ENCODE data around the gene SCAPER.
A peak's percentile ranks its signal among the peaks of the same experiment; 100 is the strongest.
"Not testable (repeated sequence)": the region's sequence is repeated elsewhere in the genome, so short reads cannot be mapped to it uniquely, and the experiment has no call there.

The SCAPER gene

GRCh38 chr15:76904461-76905012, 603 bp downstream of the SCAPER start:
- H3K9ac ChIP-seq (ENCODE audit: low read length): peak overlapping the region; percentile 52
- peak overlapping the region; percentile 83 for H3K4me3 ChIP-seq (ENCODE audit: low read depth, low read length)

GRCh38 chr15:76903251-76903681, 1.9 kb downstream of the SCAPER start:
- Histone ChIP-seq H3K4me3 (ENCODE audit: low read depth, low read length) (no peak overlapping the region), H3K36me3 (ENCODE audit: control insufficient read depth, insufficient read depth, low read length) (no peaks in the 10 kb centered on the region), H3K27me3 (ENCODE audit: control insufficient read depth, insufficient read depth, low read length) (peaks cover 20% of the 10 kb centered on the region), H3K4me1 (ENCODE audit: control insufficient read depth, insufficient read depth, low read length) (peaks cover 13% of the 10 kb centered on the region), H3K9me3 (ENCODE audit: control insufficient read depth, insufficient read depth, low read depth, low read length) (peaks cover 9% of the 10 kb centered on the region), H3K27ac (ENCODE audit: low read depth, low read length) (no peak overlapping the region), H3K9ac (ENCODE audit: low read length) (no peak overlapping the region)

More at GRCh38 chr15:76904461-76905012, 603 bp downstream of the SCAPER start:
- H3K9me3 ChIP-seq (ENCODE audit: control insufficient read depth, insufficient read depth, low read depth, low read length): no peaks in the 10 kb centered on the region
- H3K4me1 ChIP-seq (ENCODE audit: control insufficient read depth, insufficient read depth, low read length): peaks cover 13% of the 10 kb centered on the region
- H3K36me3 ChIP-seq (ENCODE audit: control insufficient read depth, insufficient read depth, low read length): no peaks in the 10 kb centered on the region
- peak overlapping the region; percentile 56 for H3K27ac ChIP-seq (ENCODE audit: low read depth, low read length)
- peaks cover 20% of the 10 kb centered on the region for H3K27me3 ChIP-seq (ENCODE audit: control insufficient read depth, insufficient read depth, low read length)

GRCh38 chr15:76901965-76902364, 3.2 kb downstream of the SCAPER start:
- no peaks in the 10 kb centered on the region for H3K36me3 ChIP-seq (ENCODE audit: control insufficient read depth, insufficient read depth, low read length)
- no peak overlapping the region for H3K27ac ChIP-seq (ENCODE audit: low read depth, low read length)
- peaks cover 20% of the 10 kb centered on the region for H3K27me3 ChIP-seq (ENCODE audit: control insufficient read depth, insufficient read depth, low read length)
- H3K4me3 ChIP-seq (ENCODE audit: low read depth, low read length): no peak overlapping the region
- H3K4me1 ChIP-seq (ENCODE audit: control insufficient read depth, insufficient read depth, low read length): peaks cover 13% of the 10 kb centered on the region
- H3K9me3 ChIP-seq (ENCODE audit: control insufficient read depth, insufficient read depth, low read depth, low read length): peaks cover 11% of the 10 kb centered on the region
- no peak overlapping the region for H3K9ac ChIP-seq (ENCODE audit: low read length)

GRCh38 chr15:76899931-76900310, 5.2 kb downstream of the SCAPER start:
- H3K27ac ChIP-seq (ENCODE audit: low read depth, low read length); H3K36me3 ChIP-seq (ENCODE audit: control insufficient read depth, insufficient read depth, low read length); H3K4me1 ChIP-seq (ENCODE audit: control insufficient read depth, insufficient read depth, low read length); H3K27me3 ChIP-seq (ENCODE audit: control insufficient read depth, insufficient read depth, low read length); H3K9ac ChIP-seq (ENCODE audit: low read length); H3K4me3 ChIP-seq (ENCODE audit: low read depth, low read length): not testable (repeated sequence)
- H3K9me3 ChIP-seq (ENCODE audit: control insufficient read depth, insufficient read depth, low read depth, low read length): peaks cover 11% of the 10 kb centered on the region

- H3K27me3 ChIP-seq (ENCODE audit: control insufficient read depth, insufficient read depth, low read length); H3K4me3 ChIP-seq (ENCODE audit: low read depth, low read length); H3K27ac ChIP-seq (ENCODE audit: low read depth, low read length); H3K36me3 ChIP-seq (ENCODE audit: control insufficient read depth, insufficient read depth, low read length); H3K4me1 ChIP-seq (ENCODE audit: control insufficient read depth, insufficient read depth, low read length); H3K9ac ChIP-seq (ENCODE audit: low read length): not testable (repeated sequence)
- H3K9me3 ChIP-seq (ENCODE audit: control insufficient read depth, insufficient read depth, low read depth, low read length): peaks cover 11% of the 10 kb centered on the region
Observed at GRCh38 chr15:76899176-76899930, 5.8 kb downstream of the SCAPER start.

GRCh38 chr15:76898102-76898501, 7.0 kb downstream of the SCAPER start:
- H3K9ac ChIP-seq (ENCODE audit: low read length): no peak overlapping the region
- H3K9me3 ChIP-seq (ENCODE audit: control insufficient read depth, insufficient read depth, low read depth, low read length): peaks cover 11% of the 10 kb centered on the region
- H3K27ac ChIP-seq (ENCODE audit: low read depth, low read length): no peak overlapping the region

GRCh38 chr15:76894174-76894573, 11.0 kb downstream of the SCAPER start:
- Histone ChIP-seq H3K36me3 (ENCODE audit: control insufficient read depth, insufficient read depth, low read length) (no peaks in the 10 kb centered on the region), H3K27me3 (ENCODE audit: control insufficient read depth, insufficient read depth, low read length) (no peaks in the 10 kb centered on the region), H3K4me3 (ENCODE audit: low read depth, low read length) (no peak overlapping the region), H3K9me3 (ENCODE audit: control insufficient read depth, insufficient read depth, low read depth, low read length) (peaks cover 10% of the 10 kb centered on the region), H3K9ac (ENCODE audit: low read length) (no peak overlapping the region), H3K27ac (ENCODE audit: low read depth, low read length) (no peak overlapping the region), H3K4me1 (ENCODE audit: control insufficient read depth, insufficient read depth, low read length) (no peaks in the 10 kb centered on the region)

More at GRCh38 chr15:76898102-76898501, 7.0 kb downstream of the SCAPER start:
- no peaks in the 10 kb centered on the region for H3K36me3 ChIP-seq (ENCODE audit: control insufficient read depth, insufficient read depth, low read length)
- H3K4me3 ChIP-seq (ENCODE audit: low read depth, low read length): no peak overlapping the region
- no peaks in the 10 kb centered on the region for H3K27me3 ChIP-seq (ENCODE audit: control insufficient read depth, insufficient read depth, low read length)
- H3K4me1 ChIP-seq (ENCODE audit: control insufficient read depth, insufficient read depth, low read length): no peaks in the 10 kb centered on the region

- H3K4me1 ChIP-seq (ENCODE audit: control insufficient read depth, insufficient read depth, low read length); H3K36me3 ChIP-seq (ENCODE audit: control insufficient read depth, insufficient read depth, low read length); H3K4me3 ChIP-seq (ENCODE audit: low read depth, low read length); H3K27ac ChIP-seq (ENCODE audit: low read depth, low read length); H3K9ac ChIP-seq (ENCODE audit: low read length); H3K9me3 ChIP-seq (ENCODE audit: control insufficient read depth, insufficient read depth, low read depth, low read length); H3K27me3 ChIP-seq (ENCODE audit: control insufficient read depth, insufficient read depth, low read length): not testable (repeated sequence)
Observed at GRCh38 chr15:76892836-76893235, 12.3 kb downstream of the SCAPER start.

- H3K4me3 ChIP-seq (ENCODE audit: low read depth, low read length); H3K9me3 ChIP-seq (ENCODE audit: control insufficient read depth, insufficient read depth, low read depth, low read length); H3K27ac ChIP-seq (ENCODE audit: low read depth, low read length); H3K27me3 ChIP-seq (ENCODE audit: control insufficient read depth, insufficient read depth, low read length); H3K36me3 ChIP-seq (ENCODE audit: control insufficient read depth, insufficient read depth, low read length); H3K9ac ChIP-seq (ENCODE audit: low read length); H3K4me1 ChIP-seq (ENCODE audit: control insufficient read depth, insufficient read depth, low read length): not testable (repeated sequence)
Observed at GRCh38 chr15:76887280-76888141, 17.6 kb downstream of the SCAPER start.

GRCh38 chr15:76885212-76885611, 19.9 kb downstream of the SCAPER start:
- H3K4me3 ChIP-seq (ENCODE audit: low read depth, low read length): no peak overlapping the region
- no peaks in the 10 kb centered on the region for H3K27me3 ChIP-seq (ENCODE audit: control insufficient read depth, insufficient read depth, low read length)
- no peaks in the 10 kb centered on the region for H3K4me1 ChIP-seq (ENCODE audit: control insufficient read depth, insufficient read depth, low read length)
- no peaks in the 10 kb centered on the region for H3K9me3 ChIP-seq (ENCODE audit: control insufficient read depth, insufficient read depth, low read depth, low read length)
- no peak overlapping the region for H3K9ac ChIP-seq (ENCODE audit: low read length)
- H3K36me3 ChIP-seq (ENCODE audit: control insufficient read depth, insufficient read depth, low read length): no peaks in the 10 kb centered on the region
- H3K27ac ChIP-seq (ENCODE audit: low read depth, low read length): no peak overlapping the region

GRCh38 chr15:76875911-76876310, 29.2 kb downstream of the SCAPER start:
- Histone ChIP-seq H3K4me3 (ENCODE audit: low read depth, low read length) (no peak overlapping the region), H3K9me3 (ENCODE audit: control insufficient read depth, insufficient read depth, low read depth, low read length) (no peaks in the 10 kb centered on the region), H3K36me3 (ENCODE audit: control insufficient read depth, insufficient read depth, low read length) (no peaks in the 10 kb centered on the region), H3K27me3 (ENCODE audit: control insufficient read depth, insufficient read depth, low read length) (no peaks in the 10 kb centered on the region), H3K4me1 (ENCODE audit: control insufficient read depth, insufficient read depth, low read length) (no peaks in the 10 kb centered on the region; the same call in 1 of the 2 replicates), H3K9ac (ENCODE audit: low read length) (no peak overlapping the region), H3K27ac (ENCODE audit: low read depth, low read length) (no peak overlapping the region)
